HAP-1 (cell line): ENCODE measurements around the gene BTG4.

Experiments
- DNase-seq, 2 experiments: peaks; one replicate each; pipeline ENCODE4 v3.0.0-alpha.2; 2016 to 2020; ENCODE audit warnings: low spot score in 2 of 2
- H3K27me3 ChIP-seq: fragments of 250-450 bp; sonication (Bioruptor Pico); 2 replicates; pipeline ENCODE4 v1.5.1; 2020; ENCODE audit warnings: low read depth, mild to moderate bottlenecking, moderate library complexity
- H3K36me3 ChIP-seq: fragments of 250-450 bp; sonication (Bioruptor Pico); replicated peaks from 2 replicates; pipeline ENCODE4 v1.5.1; 2020; ENCODE audit warnings: mild to moderate bottlenecking
- H3K4me1 ChIP-seq: fragments of 250-450 bp; sonication (Bioruptor Pico); 2 replicates; pipeline ENCODE4 v1.5.1; 2020; ENCODE audit warnings: mild to moderate bottlenecking
- H3K4me3 ChIP-seq: fragments of 250-450 bp; sonication (Bioruptor Pico); 2 replicates; pipeline ENCODE4 v1.5.1; 2020; ENCODE audit warnings: mild to moderate bottlenecking, moderate library complexity
- H3K9me3 ChIP-seq: fragments of 250-450 bp; sonication (Bioruptor Pico); 2 replicates; pipeline ENCODE4 v1.5.1; 2020; ENCODE audit warnings: mild to moderate bottlenecking, moderate library complexity
- in situ Hi-C: fragments of 300-500 bp; cut with MboI; formaldehyde crosslinking; loops from 3 replicates; pipeline ENCODE4 v1.14.3; 2020; ENCODE audit warnings: low sequenced_read_pairs, inconsistent platforms, mixed read lengths

BTG4 gene

GRCh38 chr11:111542606-111543275 is 30.6 kb upstream of the BTG4 start:
- no peak for DNase-seq
- Histone ChIP-seq H3K9me3 (0 out of 2 replicates have a peak, but pooled peaks cover 3% of the 10 kb centered on the region), H3K4me3 (no peak overlapping the region), H3K27me3 (no peaks in the 10 kb centered on the region), H3K36me3 (no peaks in the 10 kb centered on the region), H3K4me1 (peaks cover 5% of the 10 kb centered on the region)
- in situ Hi-C loops: no loop called here

GRCh38 chr11:111541254-111542061 is 29.3 kb upstream of the BTG4 start:
- Histone ChIP-seq H3K27me3 (no peaks in the 10 kb centered on the region), H3K36me3 (no peaks in the 10 kb centered on the region), H3K4me1 (peaks cover 15% of the 10 kb centered on the region), H3K4me3 (peak overlapping the region; percentile 37), H3K9me3 (0 out of 2 replicates have a peak, but pooled peaks cover 3% of the 10 kb centered on the region)
- in situ Hi-C loops: no loop called here
- DNase-seq: peak in 1 of 2 experiments; percentile 32

GRCh38 chr11:111540937-111541253 is 28.7 kb upstream of the BTG4 start:
- no peaks in the 10 kb centered on the region for H3K36me3 ChIP-seq
- H3K4me3 ChIP-seq: peak overlapping the region; percentile 37
- H3K27me3 ChIP-seq: no peaks in the 10 kb centered on the region
- in situ Hi-C loops: no loop called here
- DNase-seq: no peak
- 0 out of 2 replicates have a peak, but pooled peaks cover 3% of the 10 kb centered on the region for H3K9me3 ChIP-seq
- peaks cover 15% of the 10 kb centered on the region for H3K4me1 ChIP-seq

GRCh38 chr11:111540114-111540936 is 28.1 kb upstream of the BTG4 start, which contains the start of gene LAYN:
TSS of gene LAYN (plus strand) at chr11:111540720. CDS start at chr11:111540844, 124 bp downstream.
- H3K27me3 ChIP-seq: no peaks in the 10 kb centered on the region
- in situ Hi-C loops: no loop called here
- peak; percentile 26 to 79 for DNase-seq
- H3K9me3 ChIP-seq: 0 out of 2 replicates have a peak, but pooled peaks cover 3% of the 10 kb centered on the region
- no peaks in the 10 kb centered on the region for H3K36me3 ChIP-seq
- H3K4me3 ChIP-seq: peak within 1 kb of the TSS; percentile 37
- H3K4me1 ChIP-seq: peaks cover 15% of the 10 kb centered on the region

- no peak for DNase-seq
- in situ Hi-C loops: no loop called here
- H3K36me3 ChIP-seq: no peaks in the 10 kb centered on the region
- 0 out of 2 replicates have a peak, but pooled peaks cover 3% of the 10 kb centered on the region for H3K9me3 ChIP-seq
- peaks cover 15% of the 10 kb centered on the region for H3K4me1 ChIP-seq
- no peaks in the 10 kb centered on the region for H3K27me3 ChIP-seq
- H3K4me3 ChIP-seq: no peak overlapping the region
Observed at GRCh38 chr11:111539426-111540113, 27.4 kb upstream of the BTG4 start.

- H3K36me3 ChIP-seq: no peaks in the 10 kb centered on the region
- no peak for DNase-seq
- in situ Hi-C loops: no loop called here
- no peak overlapping the region for H3K4me3 ChIP-seq
- peaks cover 15% of the 10 kb centered on the region for H3K4me1 ChIP-seq
- no peaks in the 10 kb centered on the region for H3K27me3 ChIP-seq
- 0 out of 2 replicates have a peak, but pooled peaks cover 3% of the 10 kb centered on the region for H3K9me3 ChIP-seq
Observed at GRCh38 chr11:111538407-111539114, 26.4 kb upstream of the BTG4 start.

GRCh38 chr11:111537336-111537860 is 25.2 kb upstream of the BTG4 start:
- in situ Hi-C loops: no loop called here
- no peaks in the 10 kb centered on the region for H3K27me3 ChIP-seq
- H3K4me3 ChIP-seq: no peak overlapping the region

GRCh38 chr11:111535281-111535680 is 23.1 kb upstream of the BTG4 start:
- Histone ChIP-seq H3K36me3 (no peaks in the 10 kb centered on the region), H3K27me3 (no peaks in the 10 kb centered on the region), H3K4me3 (no peak overlapping the region), H3K4me1 (peaks cover 17% of the 10 kb centered on the region), H3K9me3 (0 out of 2 replicates have a peak, but pooled peaks cover 3% of the 10 kb centered on the region)
- in situ Hi-C loops: no loop called here
- DNase-seq: no peak

More at GRCh38 chr11:111537336-111537860, 25.2 kb upstream of the BTG4 start:
- H3K36me3 ChIP-seq: no peaks in the 10 kb centered on the region
- 0 out of 2 replicates have a peak, but pooled peaks cover 3% of the 10 kb centered on the region for H3K9me3 ChIP-seq
- peaks cover 15% of the 10 kb centered on the region for H3K4me1 ChIP-seq
- DNase-seq: peak; percentile 64 to 96

- Histone ChIP-seq H3K4me3 (no peak overlapping the region), H3K36me3 (no peaks in the 10 kb centered on the region), H3K27me3 (no peaks in the 10 kb centered on the region), H3K4me1 (peaks cover 10% of the 10 kb centered on the region), H3K9me3 (no peaks in the 10 kb centered on the region)
- in situ Hi-C loops: no loop called here
- DNase-seq: no peak
Observed at GRCh38 chr11:111532365-111532709, 20.2 kb upstream of the BTG4 start.

GRCh38 chr11:111531687-111532364 is 19.6 kb upstream of the BTG4 start:
- no peak for DNase-seq
- peaks cover 4% of the 10 kb centered on the region for H3K4me1 ChIP-seq

GRCh38 chr11:111531136-111531535 is 18.9 kb upstream of the BTG4 start:
- peaks cover 2% of the 10 kb centered on the region; the same call in 1 of the 2 replicates for H3K4me1 ChIP-seq

More at GRCh38 chr11:111531687-111532364, 19.6 kb upstream of the BTG4 start:
- H3K36me3 ChIP-seq: no peaks in the 10 kb centered on the region
- in situ Hi-C loops: no loop called here
- no peaks in the 10 kb centered on the region for H3K27me3 ChIP-seq
- H3K9me3 ChIP-seq: no peaks in the 10 kb centered on the region
- H3K4me3 ChIP-seq: no peak overlapping the region

GRCh38 chr11:111530091-111530490 is 17.9 kb upstream of the BTG4 start:
- Histone ChIP-seq H3K36me3 (no peaks in the 10 kb centered on the region), H3K4me3 (no peak overlapping the region), H3K9me3 (no peaks in the 10 kb centered on the region), H3K4me1 (peaks cover 2% of the 10 kb centered on the region; the same call in 1 of the 2 replicates), H3K27me3 (no peaks in the 10 kb centered on the region)
- DNase-seq: no peak
- in situ Hi-C loops: no loop called here

More at GRCh38 chr11:111531136-111531535, 18.9 kb upstream of the BTG4 start:
- in situ Hi-C loops: no loop called here
- Histone ChIP-seq H3K27me3 (no peaks in the 10 kb centered on the region), H3K36me3 (no peaks in the 10 kb centered on the region), H3K9me3 (no peaks in the 10 kb centered on the region), H3K4me3 (no peak overlapping the region)
- DNase-seq: peak in 1 of 2 experiments; percentile 42
